ENCODE results near the gene KLHDC10. TPM values are rescaled to one million over a fixed set of nuclear protein-coding genes. Genes with fewer than 3 reads are reported as not detected.
"Not testable (repeated sequence)": the region's sequence is repeated elsewhere in the genome, so short reads cannot be mapped to it uniquely, and the experiment has no call there.

The KLHDC10 gene
- total RNA-seq, 1 donor from 2014 or later = 33.1 TPM

DNA sequence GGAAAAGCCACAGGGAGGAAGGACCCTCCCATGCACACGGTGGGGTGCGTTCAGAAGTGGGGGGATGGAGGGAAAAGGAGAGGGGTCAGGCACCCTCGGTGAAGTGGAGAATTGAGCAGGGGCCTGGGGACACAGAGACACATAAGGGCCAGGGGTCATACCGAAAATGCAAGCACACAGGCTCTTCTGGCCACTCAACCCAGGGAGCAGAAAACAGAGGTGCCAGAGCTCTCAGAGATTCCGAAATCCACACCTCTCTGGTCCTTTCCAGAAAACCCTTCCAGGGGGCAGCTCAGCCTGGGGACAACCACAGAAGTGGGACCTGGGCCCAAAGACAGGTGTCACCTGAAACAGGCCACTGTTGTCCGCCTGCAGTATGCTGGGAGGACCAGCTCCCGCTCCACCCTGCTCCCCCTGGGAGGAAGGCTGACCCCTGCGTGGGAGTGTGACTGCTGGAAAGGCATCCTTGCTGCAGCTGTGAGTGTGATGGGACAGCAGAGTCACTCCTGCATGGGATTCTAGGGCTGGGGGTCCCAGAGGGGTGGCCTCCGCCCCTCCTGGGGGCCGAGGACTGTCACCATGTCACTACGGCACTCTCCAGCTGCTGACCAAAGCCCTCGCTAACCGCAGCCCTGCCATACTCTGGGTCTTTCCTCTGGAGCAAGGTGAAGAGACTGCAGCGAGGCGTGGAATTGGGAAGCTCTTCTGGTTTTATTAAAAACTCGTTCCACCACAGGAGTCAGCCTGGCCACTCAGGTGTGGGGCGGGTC, 71.7 kb downstream of the KLHDC10 start:
- no peak for DNase-seq (ENCODE audit: low spot score)

DNA sequence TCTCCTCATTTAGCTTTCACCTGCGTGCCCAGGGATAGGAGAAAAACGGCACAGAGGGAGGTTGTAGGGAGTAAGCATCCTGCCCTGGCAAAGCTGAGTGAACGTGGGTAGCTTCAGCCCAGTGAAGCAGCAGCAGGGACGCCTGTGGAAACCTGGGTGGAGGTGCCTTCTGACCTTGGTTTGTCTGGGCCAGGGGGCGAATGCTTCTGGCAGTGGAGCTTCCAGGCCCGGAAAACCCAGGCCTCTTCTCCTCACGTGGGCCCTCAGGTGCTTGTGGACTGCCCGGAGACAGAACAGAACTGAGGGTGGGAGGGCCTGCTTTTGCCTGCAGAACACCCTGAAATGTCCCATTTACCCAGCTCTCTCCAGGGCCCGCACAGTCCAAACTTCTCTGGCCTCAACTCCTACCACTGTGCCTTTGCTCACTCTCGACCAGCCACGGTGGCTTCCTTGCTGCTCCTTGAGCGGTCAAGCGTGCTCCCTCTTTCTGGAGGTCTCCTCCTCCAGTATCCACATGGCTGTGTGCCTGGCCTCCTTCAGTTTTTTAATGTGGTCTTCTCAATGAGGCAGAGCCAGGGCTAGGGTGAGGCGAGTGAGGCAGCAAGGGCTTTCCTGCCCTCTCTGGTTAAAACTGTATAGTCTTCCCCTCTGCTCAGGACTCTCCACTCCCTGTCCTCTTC, 72.5 kb downstream of the KLHDC10 start:
- DNase-seq (ENCODE audit: low spot score) = no peak

DNA sequence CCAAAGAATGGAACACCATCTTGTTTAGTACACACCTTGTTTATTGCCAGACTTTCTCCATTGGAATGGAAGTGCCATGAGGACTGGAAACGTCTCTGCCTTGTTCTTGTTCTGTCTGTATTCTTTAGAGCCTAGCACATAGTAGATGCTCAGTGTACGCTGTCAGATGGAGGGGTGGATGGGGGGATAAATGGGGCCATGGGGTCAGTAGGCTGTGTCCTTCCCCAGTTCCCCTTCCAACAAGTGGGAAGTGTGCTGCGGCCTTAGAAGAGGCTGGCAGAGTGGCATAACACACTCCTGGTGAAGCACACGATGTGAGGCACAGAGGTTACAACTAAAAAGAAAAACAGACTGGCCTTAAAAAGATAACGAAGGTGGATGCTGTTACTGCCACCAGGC, 73.0 kb downstream of the KLHDC10 start:
- no peak for DNase-seq (ENCODE audit: low spot score)

DNA sequence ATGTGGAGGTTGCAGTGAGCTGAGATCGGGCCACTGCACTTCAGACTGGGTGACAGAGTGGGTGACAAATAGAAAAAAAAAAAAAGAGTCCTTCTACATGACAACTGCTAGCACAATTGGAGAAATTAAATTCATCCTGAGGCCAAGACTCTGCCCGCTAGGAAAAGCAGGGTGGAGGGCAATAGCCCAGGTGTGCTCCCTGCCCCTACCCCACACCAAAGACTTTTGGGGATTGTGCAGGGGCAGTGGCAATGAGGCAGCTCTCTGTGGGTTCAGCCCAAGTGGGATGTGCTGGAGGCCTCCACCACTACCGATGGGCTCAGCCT, 73.6 kb downstream of the KLHDC10 start:
- no peak for DNase-seq (ENCODE audit: low spot score)

DNA sequence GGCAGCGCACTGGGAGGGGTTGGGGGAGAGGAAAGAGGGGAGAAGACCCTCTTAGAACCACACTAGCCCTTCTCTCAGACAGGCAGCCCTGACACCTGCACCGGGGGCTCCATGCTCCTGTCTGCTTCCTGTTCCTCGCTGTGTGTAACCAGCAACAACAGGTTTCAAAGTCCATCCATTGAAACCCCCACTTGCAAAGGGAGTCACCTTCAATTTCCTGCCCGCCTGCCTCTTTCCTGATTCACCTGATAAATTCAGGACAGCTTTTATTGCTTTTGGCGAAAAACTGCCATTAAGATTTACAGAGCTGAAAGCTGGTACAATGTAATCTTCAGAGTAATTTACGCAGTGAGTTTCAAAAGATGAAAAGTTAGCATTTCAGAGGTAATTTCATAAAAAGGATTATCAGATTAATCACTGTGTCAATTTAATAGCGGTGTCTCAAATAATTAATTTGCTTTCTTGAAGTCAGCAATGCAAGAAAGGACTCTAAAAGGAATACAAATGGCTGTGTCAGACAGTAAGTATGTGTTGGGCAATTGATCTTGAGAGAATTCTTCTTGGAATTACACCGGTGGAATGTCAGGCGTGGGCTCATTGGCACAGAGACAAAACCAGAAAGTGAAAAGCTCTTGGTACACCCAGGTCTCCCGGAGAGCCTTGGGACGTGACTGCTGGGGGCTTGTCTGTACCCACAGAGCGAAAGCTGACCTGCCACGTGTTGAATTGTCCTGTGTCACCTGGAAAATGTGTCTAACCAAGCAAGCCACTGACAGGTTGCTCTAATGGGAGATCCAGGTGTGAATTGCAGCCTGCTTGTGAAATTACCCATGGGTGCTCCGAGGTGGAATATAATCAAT, 74.2 kb downstream of the KLHDC10 start:
- DNase-seq (ENCODE audit: low spot score) = no peak

DNA sequence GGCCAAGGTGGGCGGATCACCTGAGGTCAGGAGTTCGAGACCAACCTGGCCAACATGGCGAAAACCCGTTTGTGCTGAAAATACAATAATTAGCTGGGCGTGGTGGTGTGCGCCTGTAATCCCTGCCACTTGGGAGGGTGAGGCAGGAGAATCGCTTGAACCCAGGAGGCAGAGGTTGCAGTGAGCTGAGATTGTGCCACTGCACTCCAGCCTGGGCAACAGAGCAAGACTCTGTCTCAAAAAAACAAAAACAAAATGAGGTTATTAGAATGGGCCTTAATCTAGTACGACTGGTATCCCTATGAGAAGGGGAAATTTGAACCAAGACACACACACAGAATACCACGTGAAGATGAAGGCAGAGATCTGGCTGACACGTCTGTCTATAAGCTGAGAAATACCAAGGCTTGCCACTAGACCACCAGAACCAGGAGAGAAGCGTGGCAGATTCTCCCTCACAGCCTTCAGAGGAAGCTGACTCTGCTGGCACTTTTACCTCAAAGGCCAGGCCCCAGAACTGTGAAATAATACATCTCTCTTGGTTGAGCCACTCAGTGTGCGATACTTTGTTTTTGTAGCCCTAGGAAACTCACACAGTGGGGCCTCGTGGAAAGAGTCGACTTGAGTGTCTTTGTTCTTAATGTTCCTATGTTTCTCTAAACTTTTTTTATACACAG, 75.2 kb downstream of the KLHDC10 start:
- no peak for DNase-seq (ENCODE audit: low spot score)

DNA sequence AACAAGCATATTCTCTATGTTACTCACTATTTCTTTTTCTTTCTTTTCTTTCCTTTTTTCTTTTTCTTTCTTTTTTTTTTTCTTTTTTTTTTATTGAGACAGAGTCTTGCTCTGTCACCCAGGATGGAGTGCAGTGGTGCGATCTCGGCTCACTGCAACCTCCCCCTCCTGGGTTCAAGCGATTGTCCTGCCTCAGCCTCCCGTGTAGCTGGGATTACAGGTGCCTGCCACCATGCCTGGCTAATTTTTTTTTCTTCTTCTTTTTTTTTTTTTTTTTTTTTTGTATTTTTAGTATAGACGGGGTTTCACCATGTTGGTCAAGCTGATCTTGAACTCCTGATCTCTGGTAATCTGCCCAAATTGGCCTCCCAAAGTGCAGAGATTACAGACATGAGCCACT, 75.8 kb downstream of the KLHDC10 start:
- not testable (repeated sequence) for DNase-seq (ENCODE audit: low spot score)

DNA sequence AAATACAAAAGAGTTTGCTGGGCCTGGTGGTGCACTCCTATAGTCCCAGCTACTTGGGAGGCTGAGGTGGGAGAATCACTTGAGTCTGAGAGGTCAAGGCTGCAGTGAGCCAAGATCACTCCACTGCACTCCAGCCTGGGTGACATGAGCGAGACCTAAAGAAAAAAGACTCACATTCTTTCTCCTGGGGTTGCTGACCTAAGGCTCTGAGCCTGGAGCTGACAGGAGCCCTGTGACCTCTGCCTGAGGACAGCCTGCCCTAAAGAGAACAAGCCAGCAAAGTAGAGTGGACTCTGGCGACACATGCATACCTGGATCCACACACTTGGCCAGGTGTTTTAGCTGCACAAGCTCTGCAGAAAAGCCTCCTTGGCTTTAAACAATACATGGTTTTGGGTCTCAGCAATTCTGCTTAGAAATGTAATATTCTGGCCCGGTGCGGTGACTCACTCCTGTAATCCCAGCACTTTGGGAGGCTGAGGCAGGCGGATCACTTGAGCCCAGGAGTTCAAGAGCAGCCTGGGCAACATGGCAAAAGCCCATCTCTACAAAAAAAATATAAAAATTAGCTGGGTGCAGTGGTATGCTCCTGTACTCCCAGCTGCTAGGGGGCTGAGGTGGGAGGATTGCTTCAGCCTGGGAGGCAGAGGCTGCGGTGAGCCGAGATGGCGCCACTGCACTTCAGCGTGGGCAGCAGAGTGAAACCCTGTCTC, 76.5 kb downstream of the KLHDC10 start:
- no peak for DNase-seq (ENCODE audit: low spot score)

DNA sequence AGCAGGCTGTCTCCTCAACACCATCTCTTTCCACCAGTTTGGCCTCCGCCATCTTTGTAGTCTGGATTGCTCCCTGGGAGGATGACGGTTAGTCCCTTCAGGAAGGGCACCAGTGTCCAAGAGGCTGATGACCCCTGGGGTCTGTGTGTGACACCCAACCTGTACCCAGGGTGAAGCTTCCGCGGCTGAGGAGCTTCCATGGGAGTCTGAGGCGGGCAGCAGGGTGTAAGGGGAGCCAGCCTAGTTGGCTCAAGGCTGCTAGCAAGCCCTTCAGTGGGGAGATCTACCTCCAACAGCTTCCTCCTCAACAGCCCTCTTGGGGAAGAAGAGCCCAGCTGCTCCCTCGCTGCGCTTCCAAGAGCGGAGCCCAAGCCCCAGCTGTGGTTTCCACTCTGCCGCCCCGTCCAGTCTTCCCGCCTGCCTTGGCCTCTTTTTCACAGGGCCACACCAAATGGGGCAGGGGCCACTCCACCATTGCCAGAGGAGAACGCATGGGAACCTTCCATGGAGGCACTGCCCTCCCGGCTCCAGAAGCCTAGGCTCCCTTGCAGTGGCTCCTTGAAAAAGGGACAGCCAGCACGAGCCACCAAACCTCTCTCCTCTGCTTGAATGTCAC, 77.5 kb downstream of the KLHDC10 start:
- no peak for DNase-seq (ENCODE audit: low spot score)

DNA sequence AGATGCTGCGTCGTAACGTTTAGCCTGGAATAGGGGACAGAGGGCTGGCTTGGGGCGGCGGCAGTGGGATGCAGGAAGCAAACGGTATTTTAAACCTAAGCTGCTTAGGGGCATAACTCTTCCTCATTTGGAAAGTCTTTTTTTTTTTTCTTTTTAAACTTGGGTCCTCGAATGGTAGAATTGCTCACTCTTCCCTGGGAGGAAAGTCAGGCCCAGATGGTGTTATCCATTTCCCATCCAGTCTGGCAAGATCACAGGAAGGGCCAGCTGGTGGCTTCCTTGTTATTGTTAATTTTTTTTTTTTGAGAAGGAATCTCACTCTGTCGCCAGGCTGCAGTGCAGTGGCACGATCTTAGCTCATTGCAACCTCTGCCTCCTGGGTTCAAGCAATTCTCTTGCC, 78.2 kb downstream of the KLHDC10 start:
- DNase-seq (ENCODE audit: low spot score) = no peak

DNA sequence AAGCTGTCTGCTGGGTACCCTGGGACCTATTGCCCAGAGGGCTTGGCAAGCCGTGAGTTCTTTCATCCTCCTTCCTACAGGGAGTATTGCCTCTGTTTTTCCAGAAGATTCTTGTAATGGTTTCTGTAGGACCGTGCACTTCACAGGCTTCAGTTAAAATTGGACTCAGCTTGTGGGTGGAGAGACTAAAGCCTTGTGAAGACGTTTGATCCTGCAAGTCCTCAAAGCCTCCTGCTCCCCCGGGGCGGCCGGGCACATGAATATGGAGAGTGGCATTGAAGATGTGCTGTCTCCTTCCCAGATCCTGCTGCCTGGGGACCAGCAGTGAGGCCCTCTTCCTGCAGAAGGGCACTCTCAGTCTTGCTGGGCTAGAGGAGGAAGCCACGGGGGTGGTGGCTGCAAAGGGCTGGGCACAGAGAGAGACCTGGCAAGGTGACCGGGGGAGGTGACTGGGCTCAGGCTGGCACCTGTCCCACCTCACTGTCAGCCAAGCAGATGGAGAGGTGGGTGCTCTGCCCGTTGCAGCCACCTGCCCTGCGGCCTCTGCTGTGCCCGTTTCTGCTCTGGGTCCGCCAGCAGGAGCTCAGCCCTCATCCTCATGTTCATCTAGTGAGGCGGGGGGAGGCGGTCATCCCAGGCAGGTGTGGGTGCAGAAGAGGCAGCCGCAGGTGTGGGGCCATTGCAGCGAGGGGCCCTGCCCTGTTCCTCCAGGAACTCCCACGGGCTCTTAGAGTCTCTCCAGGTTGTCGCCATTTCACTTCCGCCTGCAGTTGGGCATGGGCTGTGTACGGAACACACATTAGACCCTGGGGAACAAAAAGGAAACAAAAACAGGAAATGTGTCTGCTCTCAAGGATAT, 79.2 kb downstream of the KLHDC10 start:
- no peak for DNase-seq (ENCODE audit: low spot score)

DNA sequence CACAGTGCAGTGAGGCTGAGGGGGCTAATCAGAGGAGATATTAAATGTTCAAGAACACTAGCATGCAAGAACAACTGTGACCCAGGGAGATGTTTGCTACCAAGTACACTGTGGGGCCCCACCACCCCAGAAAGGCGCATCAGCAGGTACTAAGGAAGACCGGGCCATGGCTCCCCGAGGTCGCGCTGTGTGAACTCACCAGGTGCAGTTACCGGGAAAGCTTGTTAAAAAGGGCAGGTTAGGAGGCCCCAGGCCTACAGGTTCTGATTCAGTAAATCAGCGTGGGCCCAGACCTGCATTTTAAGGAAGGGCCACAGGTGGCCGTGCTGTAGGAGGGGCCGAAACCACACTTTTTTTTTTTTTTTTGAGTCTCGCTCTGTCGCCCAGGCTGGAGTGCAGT, 80.3 kb downstream of the KLHDC10 start:
- no peak for DNase-seq (ENCODE audit: low spot score)

DNA sequence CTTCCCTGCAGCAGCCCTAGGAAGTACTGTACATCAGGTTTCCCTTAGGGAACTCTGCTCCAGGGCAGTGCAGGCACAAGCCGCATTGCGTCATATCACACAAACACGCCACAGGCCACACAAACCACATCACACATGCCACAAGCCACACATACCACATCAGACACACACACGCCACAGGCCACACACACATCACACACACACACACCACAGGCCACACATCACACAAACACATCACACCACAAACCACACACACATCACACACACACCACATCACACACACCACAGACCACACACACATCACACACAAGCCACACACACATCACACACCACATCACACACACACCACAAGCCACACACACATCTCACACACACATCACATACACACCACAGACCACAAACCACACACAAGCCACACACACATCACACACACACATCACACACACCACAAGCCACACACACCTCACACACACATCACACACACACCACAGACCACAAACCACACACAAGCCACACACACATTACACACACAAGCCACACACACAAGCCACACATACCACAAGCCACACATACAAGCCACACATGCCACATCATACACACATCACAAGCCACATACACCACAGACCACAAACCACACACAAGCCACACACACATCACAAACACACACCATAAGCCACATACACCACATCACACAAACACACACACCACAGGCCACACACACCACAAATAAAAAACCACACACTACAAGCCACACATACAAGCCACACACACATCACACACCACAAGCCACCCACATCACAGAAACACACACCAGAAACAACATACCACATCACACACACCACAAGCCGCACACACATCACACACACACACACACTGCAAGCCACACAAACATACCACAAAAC, 81.5 kb downstream of the KLHDC10 start:
- DNase-seq (ENCODE audit: low spot score) = no peak

DNA sequence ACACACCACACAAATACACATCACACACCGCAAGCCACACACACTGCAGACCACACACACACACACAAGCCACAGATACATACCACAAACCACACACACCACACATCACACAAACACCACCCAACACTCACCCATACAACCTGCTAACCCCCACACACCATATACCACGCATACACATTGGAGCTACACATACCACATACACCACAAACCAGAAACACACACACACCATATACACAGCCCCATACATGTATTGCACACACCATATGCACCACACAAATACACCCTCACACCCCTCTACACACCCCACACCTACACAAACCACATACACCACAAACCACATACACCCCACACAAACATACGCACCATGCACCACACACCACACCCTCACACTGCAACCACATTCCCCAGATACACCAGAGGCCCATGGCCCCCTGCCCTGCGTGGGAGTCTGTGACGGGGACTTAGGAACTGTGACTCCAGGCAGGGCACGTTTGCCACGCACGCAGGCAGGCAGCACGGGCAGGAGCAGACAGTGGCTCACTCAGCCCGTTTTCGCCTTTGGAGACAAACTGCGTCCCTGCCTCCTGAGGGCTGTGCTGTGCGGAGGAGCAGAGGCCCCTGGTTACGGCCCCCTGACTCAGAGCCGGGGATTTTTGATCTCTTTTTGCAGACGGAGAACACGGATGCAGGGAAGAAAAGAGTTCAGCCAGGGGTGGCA, 82.3 kb downstream of the KLHDC10 start:
- no peak for DNase-seq (ENCODE audit: low spot score)

DNA sequence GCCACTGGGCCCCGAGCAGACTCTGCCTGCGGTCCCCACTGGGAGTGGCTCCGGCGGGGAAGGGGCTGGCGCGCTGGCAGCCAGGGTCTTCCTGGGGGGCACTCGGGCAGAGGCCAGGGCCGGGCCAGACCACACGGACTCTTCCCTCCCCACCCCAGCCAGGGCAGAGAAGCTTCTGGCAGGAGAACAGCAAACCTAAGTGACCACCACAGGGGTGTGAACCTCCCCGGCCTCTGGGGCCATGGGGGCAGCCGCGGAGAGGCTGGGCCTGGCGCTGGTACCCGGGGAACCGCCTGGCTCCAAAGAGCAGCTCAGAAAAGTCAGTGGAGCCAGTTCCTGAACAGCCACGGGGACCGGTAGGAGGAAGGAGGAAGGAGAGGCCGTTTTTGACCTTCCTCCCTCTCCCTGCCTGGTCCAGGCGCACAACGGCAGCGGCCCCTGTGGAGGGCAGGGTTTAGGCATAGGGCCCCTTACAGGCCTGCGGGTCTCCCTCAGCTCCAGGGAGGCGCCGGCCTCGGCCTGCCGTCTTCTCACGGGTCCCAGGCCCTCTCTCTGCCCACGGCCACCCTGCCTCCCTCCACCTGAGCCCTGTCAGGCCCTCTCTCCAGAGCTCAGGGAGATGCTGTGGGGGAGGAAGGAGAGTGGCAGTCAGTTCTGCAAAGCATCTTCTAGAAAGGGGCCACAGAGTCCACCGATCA, 83.0 kb downstream of the KLHDC10 start:
- DNase-seq (ENCODE audit: low spot score) = no peak

DNA sequence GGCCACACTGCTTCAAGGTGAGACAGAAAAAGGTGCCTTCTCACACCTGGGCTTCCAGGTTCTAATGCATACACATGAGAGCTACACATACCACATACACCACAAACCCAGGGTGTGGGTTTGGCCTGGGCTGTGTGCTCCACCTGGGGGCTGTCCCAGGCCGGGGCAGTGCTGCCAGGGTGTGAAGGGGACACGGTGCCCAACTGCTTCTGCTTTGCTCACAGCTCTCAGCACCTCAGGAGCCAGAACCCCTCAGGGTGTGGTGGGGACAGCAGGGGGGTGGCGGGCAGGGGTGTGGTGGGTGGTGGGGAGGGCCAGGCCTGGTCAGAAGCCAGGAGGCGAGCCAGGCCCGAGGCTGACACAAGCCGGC, 83.8 kb downstream of the KLHDC10 start:
- DNase-seq (ENCODE audit: low spot score) = no peak

DNA sequence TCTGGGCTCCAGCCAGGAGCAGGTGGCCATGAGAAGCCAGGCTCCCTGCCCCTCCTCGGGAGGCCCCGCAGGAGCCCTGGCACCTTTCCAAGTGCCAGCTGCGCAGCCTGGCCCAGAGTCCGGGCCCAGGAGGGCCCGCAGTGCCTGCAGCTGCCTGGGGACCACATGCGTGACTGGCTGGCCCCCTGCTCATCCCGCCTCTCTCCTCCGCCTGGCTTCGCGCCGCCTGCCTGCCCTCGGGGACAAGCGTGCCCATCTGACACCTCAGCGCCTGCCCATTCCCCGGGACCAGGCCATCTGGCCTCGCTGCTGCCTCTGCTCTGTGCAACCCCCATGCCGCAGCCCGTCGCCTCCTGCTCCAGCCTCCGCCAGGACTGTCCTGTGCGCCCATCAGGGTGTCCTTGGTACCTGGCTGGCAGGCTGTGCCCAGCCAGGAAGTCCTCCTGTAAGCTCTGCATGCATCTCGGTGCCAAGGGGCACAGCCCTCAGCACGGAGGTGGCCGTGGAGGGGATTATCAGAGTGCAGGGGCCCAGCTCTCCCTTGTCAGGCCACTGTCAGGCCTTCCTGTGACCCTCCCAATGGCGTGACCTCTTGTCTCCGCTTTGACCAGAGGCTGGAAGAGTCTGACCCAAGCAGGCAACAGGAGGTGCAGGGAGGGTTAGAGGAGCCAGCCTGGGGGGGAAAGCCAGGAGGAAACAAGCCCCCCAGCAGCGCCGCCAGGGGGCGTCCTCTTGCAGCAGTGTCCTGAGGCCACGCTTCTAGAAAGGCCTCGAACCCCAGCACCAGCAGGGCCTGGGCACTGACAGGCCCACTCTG, 84.4 kb downstream of the KLHDC10 start:
- no peak for DNase-seq (ENCODE audit: low spot score)

Measured in ureter (tissue), 1 donor.